ENCODE measurements around the gene TPK1. TPM values are rescaled to one million over a fixed set of nuclear protein-coding genes. Genes with fewer than 3 reads are reported as not detected.

The TPK1 gene
- total RNA-seq, 4 donors from 2014 or later, result 8.0 to 15.6 (median 11.1) TPM

DNA sequence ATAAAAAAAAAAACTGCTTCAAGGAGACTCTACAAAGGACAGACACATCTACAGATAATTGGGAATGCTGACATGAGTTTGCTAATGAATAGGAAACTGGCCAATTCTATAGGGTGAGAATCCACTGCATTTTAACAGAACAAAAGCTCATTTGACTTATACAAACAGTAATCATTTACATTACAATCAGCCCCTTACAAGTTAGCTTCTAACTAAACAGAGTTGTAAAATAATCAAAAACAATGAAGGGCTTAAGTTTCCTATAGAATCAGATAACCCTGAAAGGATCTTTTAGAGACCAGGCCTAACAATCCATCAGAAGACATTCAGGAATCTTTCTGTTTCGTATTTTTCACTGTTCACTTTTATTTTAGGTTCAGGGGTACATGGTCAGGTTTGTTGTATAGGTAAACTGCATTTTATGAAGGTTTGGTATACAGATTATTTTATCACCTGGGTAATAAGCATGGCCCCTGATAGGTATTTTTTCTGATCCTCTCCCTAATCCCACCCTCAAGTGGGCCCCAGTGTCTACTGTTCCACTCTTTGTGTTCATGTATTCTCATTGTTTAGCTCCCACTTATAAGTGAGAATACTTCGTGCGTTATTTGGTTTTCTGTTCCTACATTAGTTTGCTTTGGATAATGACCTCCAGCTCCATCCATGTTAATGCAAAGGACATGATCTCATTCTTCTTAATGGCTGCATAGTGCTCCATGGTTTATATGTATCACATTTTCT lies 301.0 kb downstream of the TPK1 start:
- TF ChIP-seq, protein P1, sequence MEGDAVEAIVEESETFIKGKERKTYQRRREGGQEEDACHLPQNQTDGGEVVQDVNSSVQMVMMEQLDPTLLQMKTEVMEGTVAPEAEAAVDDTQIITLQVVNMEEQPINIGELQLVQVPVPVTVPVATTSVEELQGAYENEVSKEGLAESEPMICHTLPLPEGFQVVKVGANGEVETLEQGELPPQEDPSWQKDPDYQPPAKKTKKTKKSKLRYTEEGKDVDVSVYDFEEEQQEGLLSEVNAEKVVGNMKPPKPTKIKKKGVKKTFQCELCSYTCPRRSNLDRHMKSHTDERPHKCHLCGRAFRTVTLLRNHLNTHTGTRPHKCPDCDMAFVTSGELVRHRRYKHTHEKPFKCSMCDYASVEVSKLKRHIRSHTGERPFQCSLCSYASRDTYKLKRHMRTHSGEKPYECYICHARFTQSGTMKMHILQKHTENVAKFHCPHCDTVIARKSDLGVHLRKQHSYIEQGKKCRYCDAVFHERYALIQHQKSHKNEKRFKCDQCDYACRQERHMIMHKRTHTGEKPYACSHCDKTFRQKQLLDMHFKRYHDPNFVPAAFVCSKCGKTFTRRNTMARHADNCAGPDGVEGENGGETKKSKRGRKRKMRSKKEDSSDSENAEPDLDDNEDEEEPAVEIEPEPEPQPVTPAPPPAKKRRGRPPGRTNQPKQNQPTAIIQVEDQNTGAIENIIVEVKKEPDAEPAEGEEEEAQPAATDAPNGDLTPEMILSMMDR (IDR thresholded peaks at IDR 0.05; ENCODE audit: low read depth), result no peak

DNA sequence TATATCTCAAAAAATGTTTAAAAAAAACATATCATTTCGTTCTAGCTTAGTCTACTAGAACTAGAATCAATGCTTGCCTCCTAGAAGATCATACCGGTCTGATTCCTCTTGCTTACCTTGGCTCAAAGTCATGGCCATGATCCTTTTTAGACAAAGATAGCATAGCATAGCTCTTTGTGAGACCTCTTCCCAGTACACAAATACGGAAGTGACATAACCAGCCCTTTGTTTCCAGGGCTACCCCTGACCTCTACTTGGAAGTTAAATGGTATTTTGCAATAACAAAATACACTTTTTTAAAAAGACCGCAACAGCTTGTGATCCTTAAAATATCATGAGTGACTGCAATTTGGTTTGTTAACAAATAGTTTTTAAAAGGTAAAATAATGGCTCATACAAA lies 301.7 kb downstream of the TPK1 start:
- TF ChIP-seq, protein P1 (IDR thresholded peaks at IDR 0.05; ENCODE audit: low read depth), result no peak

DNA sequence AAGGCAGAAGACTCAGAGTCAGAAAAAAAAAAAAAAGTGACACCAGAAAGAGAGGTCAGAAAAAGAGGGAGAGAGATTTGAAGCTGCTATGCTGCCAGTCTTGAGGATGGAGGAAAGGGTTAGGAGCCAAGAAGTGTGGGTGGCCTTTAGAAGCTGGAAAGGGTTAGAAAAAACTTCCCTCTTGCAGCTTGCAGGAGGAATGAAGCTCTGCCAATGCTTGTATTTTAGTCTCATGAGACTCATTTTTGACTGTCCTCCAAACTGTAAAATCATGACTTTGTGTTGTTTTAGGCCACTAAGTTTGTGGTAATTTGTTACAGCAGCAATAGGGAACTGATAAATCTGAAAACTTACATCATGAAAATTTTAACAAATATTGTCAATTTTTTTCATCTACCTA lies 304.7 kb downstream of the TPK1 start:
- TF ChIP-seq, protein P1 (IDR thresholded peaks at IDR 0.05; ENCODE audit: low read depth), result no peak

DNA sequence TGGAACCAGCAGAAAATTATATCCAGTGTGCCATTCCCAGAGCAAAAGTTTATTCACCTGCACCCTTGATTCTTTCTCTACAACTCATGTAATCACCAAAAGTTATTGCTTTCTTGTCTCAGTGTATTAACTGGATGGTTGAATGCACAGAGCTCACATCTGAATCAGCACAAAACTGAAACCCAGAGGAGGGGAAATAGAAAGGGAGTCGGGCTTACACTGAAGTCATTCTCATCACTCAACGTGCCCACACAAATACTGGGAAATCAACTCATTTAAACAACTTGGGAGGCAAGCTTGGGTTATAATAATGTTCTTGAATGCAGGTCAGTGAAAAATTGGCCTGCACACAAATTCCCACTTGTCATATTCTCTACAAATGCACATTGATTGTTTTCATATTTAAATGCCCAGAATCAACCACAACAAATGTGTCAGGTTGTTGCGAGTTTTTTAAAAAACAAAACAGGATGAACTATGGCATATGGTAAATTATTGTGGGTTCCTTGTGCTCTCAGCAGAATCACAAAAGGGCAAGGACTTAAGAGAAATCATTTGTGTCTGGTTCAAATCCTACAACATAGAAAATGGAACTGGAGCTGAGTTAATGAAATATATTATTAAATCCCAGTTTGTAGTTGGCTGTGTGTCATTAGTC lies 306.5 kb downstream of the TPK1 start:
- TF ChIP-seq, protein P1 (IDR thresholded peaks at IDR 0.05; ENCODE audit: low read depth), result no peak

DNA sequence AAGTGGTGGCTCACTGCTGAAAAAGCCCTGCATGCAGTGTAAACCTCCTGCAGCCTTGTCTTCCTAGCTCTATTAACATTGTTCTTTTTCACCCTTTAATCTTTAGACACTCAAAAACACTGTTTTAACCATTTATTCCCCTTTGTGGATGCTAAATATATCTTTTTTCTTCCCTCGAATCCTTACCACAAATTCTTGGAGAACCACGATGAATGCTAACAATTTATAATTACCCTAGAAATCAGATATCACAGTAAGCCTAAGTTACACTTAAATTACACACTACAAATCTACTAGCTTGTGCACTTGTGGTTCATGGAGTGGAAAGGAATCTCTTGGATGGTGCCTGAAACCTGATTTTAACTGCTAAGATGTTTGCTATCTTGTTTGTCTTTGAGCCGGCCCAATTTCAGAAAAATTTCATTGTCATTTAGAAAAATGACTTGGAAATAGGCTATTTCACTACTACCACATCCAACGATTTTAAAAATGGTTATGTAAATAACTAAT lies 307.3 kb downstream of the TPK1 start:
- TF ChIP-seq, protein P1 (IDR thresholded peaks at IDR 0.05; ENCODE audit: low read depth), result no peak

DNA sequence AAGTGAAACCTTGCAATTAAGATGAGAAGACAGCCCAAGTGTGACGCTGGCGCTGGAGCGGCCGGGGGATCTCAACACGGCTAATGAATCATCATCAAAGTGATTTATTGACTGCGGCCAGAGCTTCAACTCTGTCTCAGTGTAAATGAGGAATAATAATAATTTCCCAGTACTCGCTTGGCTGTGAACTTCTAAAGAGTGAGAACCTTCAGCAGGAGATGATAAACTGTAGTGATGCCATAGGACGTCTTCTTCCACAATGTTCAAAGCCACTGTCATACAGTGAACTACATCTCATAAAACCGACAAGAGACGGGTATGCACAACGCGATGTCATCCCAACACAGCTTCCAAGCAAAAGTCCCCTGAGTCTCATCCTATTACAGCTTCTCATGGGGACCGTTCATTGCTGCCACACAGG lies 308.8 kb downstream of the TPK1 start:
- TF ChIP-seq, protein P1 (IDR thresholded peaks at IDR 0.05; ENCODE audit: low read depth), result no peak

DNA sequence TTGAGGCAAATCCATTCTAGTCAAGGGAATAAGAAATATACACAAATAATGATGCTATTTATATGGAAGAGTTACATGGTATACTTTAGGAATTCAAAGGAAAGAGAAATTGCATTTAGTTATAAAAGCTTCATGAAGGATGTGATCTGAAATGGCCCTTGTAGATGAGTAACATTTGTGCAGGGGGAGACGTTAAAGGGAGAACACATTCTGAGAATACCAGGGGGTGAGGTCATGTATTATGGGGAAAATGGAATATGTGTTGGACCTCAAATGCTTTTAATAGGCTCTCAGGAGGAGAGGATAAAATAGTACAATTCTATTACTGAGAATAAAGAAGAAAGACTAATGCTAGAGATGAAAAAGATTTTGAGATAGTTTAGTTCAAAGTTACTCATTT lies 309.9 kb downstream of the TPK1 start:
- TF ChIP-seq, protein P1 (IDR thresholded peaks at IDR 0.05; ENCODE audit: low read depth), result no peak
